HG02678 (cell line): ENCODE data around the gene JMJD1C.

ENCODE experiments used
- ATAC-seq: cut with Tn5 transposase; IDR thresholded peaks from one replicate; pipeline ENCODE4 v1.9.1; 2021; ENCODE audit warnings: mild to moderate bottlenecking, moderate library complexity; ENCODE audit not compliant: unreplicated experiment

Gene JMJD1C

GRCh38 chr10:63143987-63144386 lies 321.8 kb downstream of the JMJD1C start:
- ATAC-seq: no peak

GRCh38 chr10:63142136-63142535 lies 323.6 kb downstream of the JMJD1C start:
- ATAC-seq: no peak

- no peak for ATAC-seq
These were observed 325.7 kb downstream of the JMJD1C start for GRCh38 chr10:63140077-63140476.

GRCh38 chr10:63137306-63137705 lies 328.5 kb downstream of the JMJD1C start:
- ATAC-seq: no peak

GRCh38 chr10:63133821-63134557 lies 331.8 kb downstream of the JMJD1C start:
- no peak for ATAC-seq

- peak; percentile 96 for ATAC-seq
These were observed 332.5 kb downstream of the JMJD1C start, which contains the start of gene NRBF2 for GRCh38 chr10:63133056-63133820. NRBF2 (plus strand) TSS chr10:63133328; CDS start chr10:63133471, 143 bp downstream.

- ATAC-seq: no peak
These were observed 333.1 kb downstream of the JMJD1C start for GRCh38 chr10:63132651-63133055.

- ATAC-seq: no peak
These were observed 335.9 kb downstream of the JMJD1C start for GRCh38 chr10:63129888-63130287.

GRCh38 chr10:63128443-63128842 lies 337.3 kb downstream of the JMJD1C start:
- no peak for ATAC-seq

- ATAC-seq: no peak
These were observed 340.3 kb downstream of the JMJD1C start for GRCh38 chr10:63125459-63125858.

GRCh38 chr10:63123727-63124362 lies 341.9 kb downstream of the JMJD1C start:
- ATAC-seq: no peak

GRCh38 chr10:63120554-63120953 lies 345.2 kb downstream of the JMJD1C start:
- ATAC-seq: no peak

GRCh38 chr10:63119041-63119440 lies 346.7 kb downstream of the JMJD1C start:
- ATAC-seq: no peak
